ENCODE data around the gene PTTG2. TPM values are rescaled to one million over a fixed set of nuclear protein-coding genes. Genes with fewer than 3 reads are reported as not detected.
"Not testable (repeated sequence)": the region's sequence is repeated elsewhere in the genome, so short reads cannot be mapped to it uniquely, and the experiment has no call there.

The PTTG2 gene
- total RNA-seq (2014; rRNA removed; shearing (Covaris generic)): not detected in 2 replicates
- polyA plus RNA-seq (2015; cell fraction: cytosol; rRNA removed): not detected in 2 replicates
- not detected in 2 replicates for polyA plus RNA-seq (2015; cell fraction: nucleus; rRNA removed)

- no peak for DNase-seq (ENCODE audit: low read depth)
Observed at GRCh38 chr4:37960098-37960497, at the start of gene PTTG2. Gene PTTG2 (plus strand): TSS chr4:37960398. CDS start chr4:37960435, 37 bp downstream.

- DNase-seq (ENCODE audit: low read depth): no peak
Observed at GRCh38 chr4:37914539-37914938, 45.7 kb upstream of the PTTG2 start.

DNA sequence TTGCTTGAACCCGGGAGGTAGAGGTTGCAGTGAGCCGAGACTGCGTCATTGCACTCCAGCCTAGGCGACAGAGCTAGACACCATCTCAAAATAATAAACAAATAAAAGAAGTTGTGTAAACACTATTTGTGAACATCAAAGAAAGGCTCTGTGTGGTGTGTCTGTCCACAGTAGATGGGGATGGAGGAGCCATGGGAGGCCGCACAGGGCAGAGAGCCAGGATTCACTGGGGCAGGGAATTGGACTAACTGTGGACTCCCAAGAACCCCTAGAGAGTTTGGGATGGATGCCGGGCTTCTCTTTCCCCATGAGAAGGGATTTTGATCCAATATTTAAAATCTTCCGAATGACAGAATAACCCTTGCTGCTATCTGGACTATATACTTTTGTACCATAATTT lies 42.8 kb upstream of the PTTG2 start:
- DNase-seq (ENCODE audit: low read depth): no peak

DNA sequence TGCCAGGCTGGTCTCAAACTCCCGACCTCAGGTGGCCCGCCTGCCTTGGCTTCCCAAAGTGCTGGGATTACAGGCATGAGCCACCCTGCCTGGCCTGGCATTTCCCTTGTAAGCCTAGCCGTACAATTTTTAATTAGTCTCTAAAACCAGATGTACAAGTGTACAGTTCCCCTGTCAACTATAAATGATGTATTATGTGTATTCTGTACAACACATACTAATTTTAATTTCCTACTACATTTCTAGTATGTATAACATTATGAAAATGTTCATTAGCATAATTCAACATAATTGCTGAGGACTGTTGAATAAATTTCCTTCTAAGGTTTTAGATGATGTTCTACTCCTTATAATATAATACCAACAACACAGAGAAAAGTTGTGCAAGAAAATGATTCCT lies 41.5 kb upstream of the PTTG2 start:
- DNase-seq (ENCODE audit: low read depth): no peak

GRCh38 chr4:37922328-37922727 lies 37.9 kb upstream of the PTTG2 start:
- peak; percentile 71 for DNase-seq (ENCODE audit: low read depth)

- not testable (repeated sequence) for DNase-seq (ENCODE audit: low read depth)
Observed at GRCh38 chr4:37923089-37923488, 37.1 kb upstream of the PTTG2 start.

- no peak for DNase-seq (ENCODE audit: low read depth)
Observed at GRCh38 chr4:37924946-37925345, 35.3 kb upstream of the PTTG2 start.

DNA sequence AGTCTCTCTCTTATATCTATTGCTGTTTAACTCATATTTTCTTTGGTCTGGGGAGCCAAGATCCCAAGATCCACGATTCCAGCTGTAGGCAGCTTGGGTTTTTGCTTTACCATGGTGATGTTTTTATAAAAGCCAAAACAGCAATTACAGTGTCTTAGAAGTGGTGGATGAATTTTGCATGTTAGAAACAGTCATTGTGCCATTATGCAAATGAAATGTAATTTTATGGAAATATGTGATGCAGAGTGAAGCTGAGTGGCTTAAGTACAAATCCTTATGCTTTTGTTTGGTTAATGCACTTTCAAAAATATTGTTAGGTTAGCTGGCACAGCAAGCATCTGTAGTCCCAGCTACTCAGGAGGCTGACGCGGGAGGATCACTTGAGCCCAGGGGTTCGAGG lies 32.8 kb upstream of the PTTG2 start:
- no peak for DNase-seq (ENCODE audit: low read depth)

DNA sequence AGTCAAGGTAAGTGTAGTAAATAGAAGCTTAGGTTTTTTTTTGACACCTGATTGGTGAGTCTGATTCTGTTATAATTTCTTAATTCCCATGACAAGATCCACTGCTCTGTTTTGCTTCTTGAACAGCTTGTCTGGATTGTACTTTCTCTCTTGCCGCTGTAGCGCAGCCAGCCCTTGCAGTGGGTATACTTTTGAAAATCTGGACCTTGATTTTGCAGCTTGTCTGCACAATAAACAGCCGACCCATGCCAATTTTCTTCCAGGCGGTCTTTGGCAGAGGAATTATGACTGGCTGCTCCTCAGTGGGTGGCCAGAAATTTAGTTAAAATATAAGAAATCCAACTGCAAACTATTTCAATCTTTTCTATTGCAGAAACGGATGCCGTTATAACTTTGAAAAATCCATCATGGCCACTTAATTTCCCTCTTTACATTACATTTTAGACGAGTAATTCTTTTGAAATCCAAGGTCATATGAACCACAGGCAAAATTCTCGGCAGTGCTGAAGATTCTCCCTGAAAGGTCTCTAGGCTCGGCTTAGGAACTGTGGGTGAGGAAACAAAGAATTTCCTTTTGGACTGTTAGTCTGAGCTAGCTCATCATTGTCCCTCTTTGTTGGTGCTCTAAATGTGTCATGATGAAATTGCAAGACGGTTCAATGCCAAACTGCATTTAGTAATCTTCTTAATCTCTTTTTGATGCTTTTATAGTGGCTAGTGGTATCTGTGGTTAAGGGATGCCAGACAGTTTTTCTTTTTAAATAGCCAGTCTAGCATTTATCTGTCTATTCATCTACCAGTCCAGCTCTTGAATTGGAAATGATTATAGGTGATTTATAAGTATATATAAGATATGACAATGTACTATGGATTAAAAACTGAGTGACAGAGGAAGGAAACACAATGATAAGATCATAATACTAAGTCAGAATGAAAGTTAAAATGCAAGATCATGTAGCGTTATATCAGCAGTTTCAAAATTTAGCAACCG lies 31.5 kb upstream of the PTTG2 start:
- peak; percentile 43 for DNase-seq (ENCODE audit: low read depth)

DNA sequence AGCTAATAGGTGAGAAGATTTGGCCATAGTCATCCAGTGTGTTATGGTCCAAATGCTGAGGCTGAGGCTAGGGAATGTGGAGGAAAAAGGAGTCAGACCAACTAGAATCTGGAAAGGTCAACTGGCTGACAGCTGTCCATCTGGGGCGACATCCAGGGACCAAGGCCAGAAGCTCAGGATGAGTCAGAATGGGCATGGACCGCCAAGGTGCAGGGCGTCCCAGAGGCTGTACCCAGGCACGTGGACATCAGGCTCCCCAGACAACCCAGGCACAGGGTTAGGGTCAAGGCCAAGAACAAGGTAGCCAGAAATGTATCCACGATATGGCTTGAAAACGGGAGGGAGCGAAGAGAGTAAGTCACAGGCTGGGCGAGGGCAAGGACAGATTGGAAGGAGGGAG lies 26.1 kb upstream of the PTTG2 start:
- no peak for DNase-seq (ENCODE audit: low read depth)

GRCh38 chr4:37934609-37935008 lies 25.6 kb upstream of the PTTG2 start:
- DNase-seq (ENCODE audit: low read depth): no peak

- DNase-seq (ENCODE audit: low read depth): no peak
Observed at GRCh38 chr4:37935026-37935425, 25.2 kb upstream of the PTTG2 start.

GRCh38 chr4:37936889-37937498 lies 23.2 kb upstream of the PTTG2 start:
- DNase-seq (ENCODE audit: low read depth): no peak

DNA sequence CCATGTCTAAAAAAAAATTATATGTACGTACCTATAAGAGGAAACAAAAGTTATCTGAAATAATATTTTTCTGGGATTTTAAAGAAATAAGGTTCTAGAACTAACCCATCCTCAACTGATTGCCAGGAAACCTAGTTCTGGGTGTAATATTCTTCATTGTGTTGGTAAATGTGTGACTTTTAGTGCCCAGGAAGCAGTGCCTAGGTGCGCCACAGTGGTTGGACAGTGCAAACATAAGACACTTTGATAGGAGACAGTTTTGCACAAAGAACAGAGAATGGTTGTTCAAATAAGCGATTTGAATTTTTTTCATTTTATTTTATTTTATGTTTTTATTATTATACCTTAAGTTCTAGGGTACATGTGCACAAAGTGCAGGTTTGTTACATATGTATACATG lies 22.0 kb upstream of the PTTG2 start:
- no peak for DNase-seq (ENCODE audit: low read depth)

- DNase-seq (ENCODE audit: low read depth): no peak
Observed at GRCh38 chr4:37946503-37947179, 13.6 kb upstream of the PTTG2 start.

- no peak for DNase-seq (ENCODE audit: low read depth)
Observed at GRCh38 chr4:37948542-37948941, 11.7 kb upstream of the PTTG2 start.

DNA sequence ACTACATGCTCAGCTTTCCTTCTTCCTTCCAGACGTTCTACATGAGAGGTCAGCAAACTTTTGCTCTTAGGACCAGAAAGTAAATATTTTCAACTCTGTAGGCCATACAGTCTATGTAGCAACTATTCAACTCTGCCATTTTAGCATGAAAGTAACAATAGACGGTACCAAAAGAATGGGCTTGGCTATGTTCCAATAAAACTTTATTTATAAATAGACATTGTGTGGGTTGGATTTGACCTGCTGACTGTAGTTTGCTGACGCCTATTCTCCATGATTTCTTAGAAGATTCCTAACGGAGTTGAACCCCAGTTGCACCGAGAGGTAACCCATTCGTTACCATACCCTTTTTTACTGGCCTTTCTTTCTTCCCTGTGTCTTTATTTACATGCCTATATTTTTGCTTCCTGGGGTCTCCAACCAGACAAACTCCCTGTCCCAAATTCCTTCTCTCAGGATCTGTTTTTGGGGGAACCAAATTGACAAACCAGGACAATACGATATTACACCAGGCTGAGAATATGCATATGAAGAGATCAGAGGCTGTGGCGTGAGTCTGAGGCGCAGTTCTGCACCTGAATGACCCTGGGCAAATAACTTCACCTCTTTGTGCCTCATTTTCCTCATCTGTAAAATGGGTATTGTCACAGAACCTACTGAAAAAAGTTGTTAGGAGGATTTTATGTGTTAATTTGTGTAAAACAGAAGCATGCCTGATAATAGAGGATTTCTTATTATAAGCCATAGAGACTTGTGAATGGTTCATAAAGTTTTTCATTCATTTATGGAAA lies 10.4 kb upstream of the PTTG2 start:
- no peak for DNase-seq (ENCODE audit: low read depth)

DNA sequence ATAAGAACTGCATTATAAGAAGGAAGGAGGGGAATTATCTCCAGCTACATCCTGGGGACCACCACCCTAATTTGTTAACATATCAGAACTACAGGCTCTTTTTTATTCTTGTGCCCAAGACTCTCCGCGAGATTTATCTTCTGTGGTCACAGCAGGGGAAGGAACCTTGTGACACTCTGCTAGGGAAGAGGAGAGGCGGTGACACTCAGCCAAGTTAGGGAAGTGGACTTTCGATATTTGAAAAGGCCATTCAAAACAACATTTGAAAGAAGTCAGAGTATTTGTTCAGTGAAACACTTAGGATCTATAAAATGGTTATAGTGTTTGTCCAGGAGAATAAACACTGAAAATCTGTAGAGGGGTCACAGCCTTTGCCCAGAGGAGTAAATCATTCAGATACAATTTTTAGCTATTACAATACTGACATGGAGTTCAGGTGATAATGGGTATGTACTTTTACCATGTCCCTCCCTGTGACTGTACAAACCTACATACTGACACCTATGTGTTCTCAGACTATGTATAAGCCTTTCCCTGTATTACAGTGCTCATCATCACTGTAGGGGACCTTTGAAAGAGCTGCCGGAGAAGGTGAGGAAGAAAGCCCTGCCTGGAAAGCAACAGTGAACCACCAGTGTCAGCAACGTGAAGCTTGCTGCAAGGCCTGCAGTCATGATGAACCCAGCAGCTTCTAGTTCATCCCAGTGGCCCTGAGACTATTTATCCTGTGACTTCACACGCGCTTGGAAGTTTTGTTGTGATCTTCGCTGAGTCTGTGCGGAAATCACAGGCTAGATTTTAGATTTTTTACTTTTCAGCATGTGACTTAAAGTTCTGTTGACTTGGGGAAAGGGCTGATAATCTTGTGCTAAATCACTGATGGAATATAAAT lies 8.5 kb upstream of the PTTG2 start:
- DNase-seq (ENCODE audit: low read depth): no peak

DNA sequence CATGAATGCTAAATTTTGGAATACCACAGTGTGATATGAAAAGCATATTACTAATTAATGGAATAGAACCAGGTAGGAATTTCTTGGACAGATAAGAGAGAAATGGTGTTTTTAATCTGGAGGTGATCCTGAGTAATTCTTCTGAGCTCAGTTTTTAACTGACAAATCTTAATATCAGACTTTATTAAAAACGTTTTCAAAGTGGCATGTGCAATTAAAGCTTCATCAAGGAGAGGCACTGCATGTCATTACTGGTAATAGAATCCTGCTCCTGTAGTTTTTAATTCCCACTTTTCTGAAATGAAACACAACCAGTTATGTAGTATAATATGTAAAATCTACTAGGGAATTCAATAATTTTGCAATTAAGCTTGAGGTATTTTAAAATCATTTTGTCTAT lies 7.0 kb upstream of the PTTG2 start:
- no peak for DNase-seq (ENCODE audit: low read depth)

All from HT1080 (cell line).